CD14-positive monocyte (primary cell): ENCODE data around the gene LZTR1. TPM values are rescaled to one million over a fixed set of nuclear protein-coding genes. Genes with fewer than 3 reads are reported as not detected.

Experiments
- DNase-seq, 3 donors: peaks; one replicate each; pipeline ENCODE4 v3.0.0-alpha.2; 2011 to 2022
- H2AFZ ChIP-seq: 2 replicates; pipeline ENCODE4 v1.6.0; 2012; ENCODE audit warnings: mild to moderate bottlenecking, low read depth, low read length, inconsistent platforms; ENCODE audit not compliant: insufficient read depth, poor library complexity, severe bottlenecking
- H3K27ac ChIP-seq, 2 donors: 1 replicate in 1 of 2; 2 replicates in 1 of 2; pipeline ENCODE4 v1.5.1; 2012 to 2013; ENCODE audit warnings: low read length in 2 of 2, control low read depth in 1 of 2, inconsistent platforms in 1 of 2, low read depth in 1 of 2, mild to moderate bottlenecking in 1 of 2
- H3K27me3 ChIP-seq, 2 donors: one replicate each; pipeline versions ENCODE4 v1.6.0 to v1.6.1; 2011 to 2013; ENCODE audit warnings: low read length in 2 of 2; ENCODE audit not compliant: control insufficient read depth in 2 of 2, insufficient read depth in 2 of 2
- H3K36me3 ChIP-seq, 2 donors: replicated peaks in 1 of 2; 1 replicate in 1 of 2; 2 replicates in 1 of 2; pipeline versions ENCODE4 v1.5.1 to v1.6.1; 2012 to 2013; ENCODE audit warnings: low read length in 2 of 2, control low read depth in 1 of 2, inconsistent platforms in 1 of 2, mild to moderate bottlenecking in 1 of 2; ENCODE audit not compliant: insufficient read depth in 2 of 2, control insufficient read depth in 1 of 2
- H3K4me1 ChIP-seq, 2 donors: 1 replicate in 1 of 2; 2 replicates in 1 of 2; pipeline versions ENCODE4 v1.5.1 to v1.6.1; 2012 to 2013; ENCODE audit warnings: low read length in 2 of 2, control low read depth in 1 of 2, inconsistent platforms in 1 of 2, mild to moderate bottlenecking in 1 of 2, moderate library complexity in 1 of 2; ENCODE audit not compliant: insufficient read depth in 2 of 2, control insufficient read depth in 1 of 2
- H3K4me2 ChIP-seq: replicated peaks from 2 replicates; pipeline ENCODE3; 2012; ENCODE audit warnings: low read length, moderate library complexity, mild to moderate bottlenecking; ENCODE audit not compliant: poor library complexity, severe bottlenecking; ENCODE audit errors: extremely low read depth
- H3K4me3 ChIP-seq, 3 experiments: fragments of 200-600 bp in 1 of 3; sonication (generic) in 1 of 3; replicated peaks in 1 of 3; 1 replicate in 2 of 3; 2 replicates in 1 of 3; pipeline ENCODE4 v1.5.1; 2011 to 2013; ENCODE audit warnings: low read length in 3 of 3, mild to moderate bottlenecking in 3 of 3, control low read depth in 2 of 3, low read depth in 2 of 3, inconsistent platforms in 1 of 3, moderate library complexity in 1 of 3
- H3K79me2 ChIP-seq: 2 replicates; pipeline ENCODE4 v1.6.0; 2012; ENCODE audit warnings: mild to moderate bottlenecking, control low read depth, inconsistent platforms, low read length, moderate library complexity; ENCODE audit not compliant: insufficient read depth
- H3K9ac ChIP-seq: 2 replicates; pipeline ENCODE4 v1.6.0; 2017; ENCODE audit warnings: low read length, mild to moderate bottlenecking; ENCODE audit not compliant: insufficient read depth, poor library complexity, severe bottlenecking
- H3K9me3 ChIP-seq, 2 donors: replicated peaks in 1 of 2; 1 replicate in 1 of 2; 2 replicates in 1 of 2; pipeline versions ENCODE4 v1.5.1 to v1.6.1; 2012 to 2013; ENCODE audit warnings: low read length in 2 of 2, control low read depth in 1 of 2; ENCODE audit not compliant: control insufficient read depth in 1 of 2, insufficient read depth in 1 of 2
- H4K20me1 ChIP-seq: 2 replicates; pipeline ENCODE4 v1.6.0; 2012; ENCODE audit warnings: mild to moderate bottlenecking, low read length, control low read depth, moderate library complexity; ENCODE audit not compliant: insufficient read depth
- H3K27ac Mint-ChIP-seq, 7 donors: one replicate each; pipeline ENCODE4 v1.8.0; 2020; ENCODE audit warnings: mild to moderate bottlenecking in 7 of 7, mixed read lengths in 7 of 7, moderate library complexity in 6 of 7, inconsistent platforms in 2 of 7
- H3K27me3 Mint-ChIP-seq, 3 donors: one replicate each; pipeline ENCODE4 v1.8.0; 2021 to 2022; ENCODE audit warnings: low read depth in 3 of 3, mild to moderate bottlenecking in 3 of 3, mixed read lengths in 3 of 3, moderate library complexity in 3 of 3, inconsistent platforms in 1 of 3
- H3K36me3 Mint-ChIP-seq, 2 donors: one replicate each; pipeline ENCODE4 v1.8.0; 2020; ENCODE audit warnings: mixed read lengths in 2 of 2, inconsistent platforms in 1 of 2, mild to moderate bottlenecking in 1 of 2
- H3K4me1 Mint-ChIP-seq: one replicate; pipeline ENCODE4 v1.8.0; 2020; ENCODE audit warnings: mild to moderate bottlenecking, mixed read lengths
- H3K4me3 Mint-ChIP-seq, 2 donors: one replicate each; pipeline ENCODE4 v1.8.0; 2020; ENCODE audit warnings: mild to moderate bottlenecking in 2 of 2, mixed read lengths in 2 of 2, moderate library complexity in 1 of 2
- H3K9me3 Mint-ChIP-seq, 7 donors: one replicate each; pipeline ENCODE4 v1.8.0; 2020 to 2022; ENCODE audit warnings: mixed read lengths in 7 of 7, mild to moderate bottlenecking in 6 of 7, moderate library complexity in 6 of 7, inconsistent platforms in 2 of 7
- WGBS: methylation state at CpG from one replicate; pipeline ENCODE4 v1.1.5; 2013; ENCODE audit warnings: missing lambda C conversion rate; ENCODE audit not compliant: insufficient coverage; 5-methylcytosine and 5-hydroxymethylcytosine counted together
- intact Hi-C, 2 donors: fragments of 100-400 bp; cut with micrococcal nuclease; formaldehyde crosslinking; loops; one replicate each; pipeline versions ENCODE4 v1.15.0 to v1.15.1; 2023
- polyA plus RNA-seq, 3 donors: library from polyadenylated mRNA; depleted of rRNA in 1 of 3; unstranded in 2 of 3; stranded (reverse) in 1 of 3; fragments of 300-500 nt in 2 of 3; fragments of >200 nt in 1 of 3; fragmentation: Illumina TruSeq in 2 of 3; gene quantifications; 1 replicate in 2 of 3; 2 replicates in 1 of 3; pipeline ENCODE4 v1.2.3, GENCODE V29; 2012 to 2021
- TF ChIP-seq, protein P1 (sequence below): fragments of 200-600 bp; IDR thresholded peaks from one replicate; pipeline ENCODE4 v1.8.0; 2022; ENCODE audit warnings: antibody characterized with exemption, mild to moderate bottlenecking

Gene LZTR1
- polyA plus RNA-seq, 3 donors = 7.1 to 63.3 (median 11.5) TPM

- TF ChIP-seq, protein P1, sequence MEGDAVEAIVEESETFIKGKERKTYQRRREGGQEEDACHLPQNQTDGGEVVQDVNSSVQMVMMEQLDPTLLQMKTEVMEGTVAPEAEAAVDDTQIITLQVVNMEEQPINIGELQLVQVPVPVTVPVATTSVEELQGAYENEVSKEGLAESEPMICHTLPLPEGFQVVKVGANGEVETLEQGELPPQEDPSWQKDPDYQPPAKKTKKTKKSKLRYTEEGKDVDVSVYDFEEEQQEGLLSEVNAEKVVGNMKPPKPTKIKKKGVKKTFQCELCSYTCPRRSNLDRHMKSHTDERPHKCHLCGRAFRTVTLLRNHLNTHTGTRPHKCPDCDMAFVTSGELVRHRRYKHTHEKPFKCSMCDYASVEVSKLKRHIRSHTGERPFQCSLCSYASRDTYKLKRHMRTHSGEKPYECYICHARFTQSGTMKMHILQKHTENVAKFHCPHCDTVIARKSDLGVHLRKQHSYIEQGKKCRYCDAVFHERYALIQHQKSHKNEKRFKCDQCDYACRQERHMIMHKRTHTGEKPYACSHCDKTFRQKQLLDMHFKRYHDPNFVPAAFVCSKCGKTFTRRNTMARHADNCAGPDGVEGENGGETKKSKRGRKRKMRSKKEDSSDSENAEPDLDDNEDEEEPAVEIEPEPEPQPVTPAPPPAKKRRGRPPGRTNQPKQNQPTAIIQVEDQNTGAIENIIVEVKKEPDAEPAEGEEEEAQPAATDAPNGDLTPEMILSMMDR = no peak
- H3K27me3 ChIP-seq = peaks cover 3 to 16% of the 10 kb centered on the region in 2 donors
- H3K4me1 Mint-ChIP-seq = peaks cover 45% of the 10 kb centered on the region
- H4K20me1 ChIP-seq = no peaks in the 10 kb centered on the region
- peaks cover 0 to 9% (median 0%) of the 10 kb centered on the region in 7 donors for H3K9me3 Mint-ChIP-seq
- peaks cover 0 to 7% of the 10 kb centered on the region in 2 donors for H3K36me3 ChIP-seq
- peak overlapping the region in 3 of 7 donors; percentile 23 to 76 (median 43) for H3K27ac Mint-ChIP-seq
- H2AFZ ChIP-seq = no peak overlapping the region
- H3K27me3 Mint-ChIP-seq = peaks cover 15 to 23% (median 18%) of the 10 kb centered on the region in 3 donors
- H3K36me3 Mint-ChIP-seq = peaks cover 19 to 23% of the 10 kb centered on the region in 2 donors
- no peak overlapping the region for H3K4me3 ChIP-seq
- peaks cover 38 to 55% of the 10 kb centered on the region in 2 donors for H3K4me1 ChIP-seq
- no peak overlapping the region for H3K4me3 Mint-ChIP-seq
- H3K27ac ChIP-seq = peak overlapping the region in 1 of 2 donors; percentile 36
- peaks cover 42% of the 10 kb centered on the region for H3K79me2 ChIP-seq
- no peaks in the 10 kb centered on the region for H3K9me3 ChIP-seq
- 89% methylated on average over 1 of the region's 4 CpGs for WGBS
- intact Hi-C loops = loop anchor here (5.0 to 10.0 kb wide), 2 partner anchors 52 to 64 kb away; no protein-coding TSS in a partner anchor
- H3K9ac ChIP-seq = no peak overlapping the region
- DNase-seq = no peak
- H3K4me2 ChIP-seq = no peak overlapping the region
Measured at GRCh38 chr22:20960609-20961008, 21.5 kb upstream of the LZTR1 start.

DNA sequence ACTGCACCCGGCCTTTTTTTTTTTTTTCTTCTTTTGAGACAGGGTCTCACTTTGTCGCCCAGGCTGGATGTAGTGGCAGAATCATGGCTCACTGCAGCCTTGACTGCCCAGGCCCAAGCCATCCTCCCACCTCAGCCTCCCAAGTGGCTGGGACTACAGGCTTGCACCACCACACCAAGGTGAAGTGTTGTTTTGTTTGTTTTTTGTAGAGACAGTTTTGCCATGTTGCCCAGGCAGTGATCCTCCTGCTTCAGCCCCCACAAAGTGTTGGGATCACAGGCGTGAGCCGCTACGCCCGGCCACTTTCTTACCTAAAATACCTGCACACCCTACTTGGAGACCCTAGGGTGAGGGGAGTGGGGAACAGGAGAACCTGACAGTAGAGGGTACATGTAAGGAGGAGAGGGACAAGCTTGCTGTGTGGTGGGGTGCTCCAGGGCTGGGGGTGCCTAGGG is 19.6 kb upstream of the LZTR1 start:
- H3K4me1 Mint-ChIP-seq = peaks cover 48% of the 10 kb centered on the region
- H3K9me3 ChIP-seq = no peaks in the 10 kb centered on the region
- H3K4me3 Mint-ChIP-seq = no peak overlapping the region
- peaks cover 47 to 61% of the 10 kb centered on the region in 2 donors for H3K4me1 ChIP-seq
- peaks cover 0 to 7% of the 10 kb centered on the region in 2 donors for H3K36me3 ChIP-seq
- H3K79me2 ChIP-seq = peaks cover 23% of the 10 kb centered on the region
- peak overlapping the region in 5 of 7 donors; percentile 14 to 90 (median 77) for H3K27ac Mint-ChIP-seq
- H3K27me3 Mint-ChIP-seq = peaks cover 18 to 29% (median 26%) of the 10 kb centered on the region in 3 donors
- intact Hi-C loops = loop anchor here (5.0 to 10.0 kb wide), 2 partner anchors 50 to 62 kb away; no protein-coding TSS in a partner anchor
- WGBS = no CpG with 5 or more reads among the region's 6 CpGs
- no peak overlapping the region for H3K4me2 ChIP-seq
- H3K4me3 ChIP-seq = no peak overlapping the region
- no peaks in the 10 kb centered on the region for H4K20me1 ChIP-seq
- peaks cover 21 to 23% of the 10 kb centered on the region in 2 donors for H3K36me3 Mint-ChIP-seq
- peak overlapping the region in 1 of 2 donors; percentile 22 for H3K27ac ChIP-seq
- peaks cover 3 to 16% of the 10 kb centered on the region in 2 donors for H3K27me3 ChIP-seq
- no peak overlapping the region for H2AFZ ChIP-seq
- H3K9ac ChIP-seq = no peak overlapping the region
- TF ChIP-seq, protein P1 = no peak
- DNase-seq = no peak
- H3K9me3 Mint-ChIP-seq = peaks cover 0 to 9% (median 0%) of the 10 kb centered on the region in 7 donors
